IPS DF 6.9 (cell line): ENCODE data around the gene NANOG.
A peak's percentile ranks its signal among the peaks of the same experiment; 100 is the strongest.
"Not testable (repeated sequence)": the region's sequence is repeated elsewhere in the genome, so short reads cannot be mapped to it uniquely, and the experiment has no call there.

Experiments
- DNase-seq: peaks from one replicate; pipeline ENCODE4 v3.0.0-alpha.2; 2013; ENCODE audit warnings: low read depth, low spot score
- H3K27ac ChIP-seq: one replicate; pipeline ENCODE4 v1.5.1; 2013; ENCODE audit warnings: low read length, control low read depth
- H3K27me3 ChIP-seq: 2 replicates; pipeline ENCODE4 v1.6.1; 2013; ENCODE audit warnings: mild to moderate bottlenecking, low read length; ENCODE audit not compliant: control insufficient read depth, insufficient read depth
- H3K36me3 ChIP-seq: 2 replicates; pipeline ENCODE4 v1.6.1; 2013; ENCODE audit warnings: low read length; ENCODE audit not compliant: control insufficient read depth, insufficient read depth
- H3K4me1 ChIP-seq: 2 replicates; pipeline ENCODE4 v1.6.1; 2013; ENCODE audit warnings: low read length; ENCODE audit not compliant: control insufficient read depth, insufficient read depth
- H3K4me3 ChIP-seq: 2 replicates; pipeline ENCODE4 v1.5.1; 2013; ENCODE audit warnings: mild to moderate bottlenecking, low read length
- H3K9me3 ChIP-seq: 2 replicates; pipeline ENCODE4 v1.6.1; 2013; ENCODE audit warnings: low read length, inconsistent platforms; ENCODE audit not compliant: control insufficient read depth, insufficient read depth
- WGBS: extraction: QIAGEN DNeasy Blood & Tissue Kit; methylation state at CpG from one replicate; pipeline ENCODE4 v1.1.7; 2013; ENCODE audit warnings: mixed read lengths, missing lambda C conversion rate; ENCODE audit not compliant: insufficient read length, insufficient coverage; 5-methylcytosine and 5-hydroxymethylcytosine counted together

NANOG gene

GRCh38 chr12:7798750-7799308 is 9.6 kb downstream of the NANOG start:
- no CpG with 5 or more reads among the region's 4 CpGs for WGBS
- not testable (repeated sequence) for H3K27me3 ChIP-seq, H3K9me3 ChIP-seq, H3K4me1 ChIP-seq, H3K4me3 ChIP-seq, DNase-seq
- Histone ChIP-seq H3K27ac (peak overlapping the region; percentile 98), H3K36me3 (peaks cover 15% of the 10 kb centered on the region; the same call in 1 of the 2 replicates)

GRCh38 chr12:7801460-7801859 is 12.3 kb downstream of the NANOG start:
- H3K27ac ChIP-seq = no peak overlapping the region
- H3K36me3 ChIP-seq = peaks cover 8% of the 10 kb centered on the region; the same call in 1 of the 2 replicates
- H3K27me3 ChIP-seq = no peaks in the 10 kb centered on the region
- no peak overlapping the region for H3K4me3 ChIP-seq
- H3K9me3 ChIP-seq = no peaks in the 10 kb centered on the region
- no CpG with 5 or more reads among the region's 4 CpGs for WGBS
- peaks cover 1% of the 10 kb centered on the region; the same call in 1 of the 2 replicates for H3K4me1 ChIP-seq
- no peak for DNase-seq

- not testable (repeated sequence) for H3K4me1 ChIP-seq, H3K9me3 ChIP-seq, H3K27me3 ChIP-seq, DNase-seq, H3K4me3 ChIP-seq, H3K36me3 ChIP-seq, H3K27ac ChIP-seq
- WGBS = no CpG with 5 or more reads among the region's 6 CpGs
Observed at GRCh38 chr12:7806319-7806718, 17.1 kb downstream of the NANOG start.

GRCh38 chr12:7806863-7807487 is 17.8 kb downstream of the NANOG start:
- no peak overlapping the region for H3K27ac ChIP-seq
- peak; percentile 88 for DNase-seq
- H3K4me1 ChIP-seq = no peaks in the 10 kb centered on the region
- no peaks in the 10 kb centered on the region for H3K36me3 ChIP-seq
- H3K4me3 ChIP-seq = no peak overlapping the region
- H3K9me3 ChIP-seq = no peaks in the 10 kb centered on the region
- H3K27me3 ChIP-seq = no peaks in the 10 kb centered on the region
- WGBS = no CpG with 5 or more reads among the region's 2 CpGs

GRCh38 chr12:7825754-7826153 is 36.6 kb downstream of the NANOG start:
- not testable (repeated sequence) for H3K27ac ChIP-seq, H3K27me3 ChIP-seq, H3K36me3 ChIP-seq, H3K4me1 ChIP-seq, H3K4me3 ChIP-seq, H3K9me3 ChIP-seq, DNase-seq
- WGBS = no CpG with 5 or more reads among the region's 4 CpGs

- not testable (repeated sequence) for H3K27ac ChIP-seq, H3K4me3 ChIP-seq, H3K9me3 ChIP-seq, DNase-seq, H3K27me3 ChIP-seq, H3K36me3 ChIP-seq, H3K4me1 ChIP-seq
- WGBS = no CpG with 5 or more reads among the region's 4 CpGs
Observed at GRCh38 chr12:7829737-7830136, 40.5 kb downstream of the NANOG start.

GRCh38 chr12:7832059-7832696 is 43.0 kb downstream of the NANOG start:
- H3K27ac ChIP-seq = no peak overlapping the region
- H3K36me3 ChIP-seq = no peaks in the 10 kb centered on the region
- H3K27me3 ChIP-seq = no peaks in the 10 kb centered on the region
- H3K4me1 ChIP-seq = no peaks in the 10 kb centered on the region
- no peaks in the 10 kb centered on the region for H3K9me3 ChIP-seq
- peak; percentile 76 for DNase-seq
- no CpG with 5 or more reads among the region's 6 CpGs for WGBS
- H3K4me3 ChIP-seq = no peak overlapping the region

- not testable (repeated sequence) for H3K27ac ChIP-seq, H3K27me3 ChIP-seq, H3K9me3 ChIP-seq, H3K36me3 ChIP-seq, H3K4me1 ChIP-seq, H3K4me3 ChIP-seq, DNase-seq
- no CpG with 5 or more reads among the region's 6 CpGs for WGBS
Observed at GRCh38 chr12:7833201-7833600, 44.0 kb downstream of the NANOG start.

GRCh38 chr12:7833831-7834230 is 44.6 kb downstream of the NANOG start:
- WGBS = no CpG with 5 or more reads among the region's 4 CpGs
- Histone ChIP-seq H3K4me3 (no peak overlapping the region), H3K27me3 (no peaks in the 10 kb centered on the region), H3K36me3 (no peaks in the 10 kb centered on the region), H3K9me3 (no peaks in the 10 kb centered on the region), H3K27ac (no peak overlapping the region), H3K4me1 (no peaks in the 10 kb centered on the region)
- no peak for DNase-seq

- Histone ChIP-seq H3K4me3 (no peak overlapping the region), H3K9me3 (no peaks in the 10 kb centered on the region), H3K4me1 (no peaks in the 10 kb centered on the region), H3K27me3 (no peaks in the 10 kb centered on the region), H3K36me3 (no peaks in the 10 kb centered on the region), H3K27ac (no peak overlapping the region)
- no CpG with 5 or more reads among the region's 1 CpG for WGBS
- DNase-seq = no peak
Observed at GRCh38 chr12:7834701-7835100, 45.5 kb downstream of the NANOG start.

- no peaks in the 10 kb centered on the region for H3K27me3 ChIP-seq
- H3K27ac ChIP-seq = no peak overlapping the region
- WGBS = no CpG with 5 or more reads among the region's 9 CpGs
- DNase-seq = no peak
- H3K36me3 ChIP-seq = no peaks in the 10 kb centered on the region
- H3K4me1 ChIP-seq = no peaks in the 10 kb centered on the region
- no peak overlapping the region for H3K4me3 ChIP-seq
- H3K9me3 ChIP-seq = no peaks in the 10 kb centered on the region
Observed at GRCh38 chr12:7835116-7835515, 45.9 kb downstream of the NANOG start.
